Measurements from ENCODE around the gene ARAP2.

DNA sequence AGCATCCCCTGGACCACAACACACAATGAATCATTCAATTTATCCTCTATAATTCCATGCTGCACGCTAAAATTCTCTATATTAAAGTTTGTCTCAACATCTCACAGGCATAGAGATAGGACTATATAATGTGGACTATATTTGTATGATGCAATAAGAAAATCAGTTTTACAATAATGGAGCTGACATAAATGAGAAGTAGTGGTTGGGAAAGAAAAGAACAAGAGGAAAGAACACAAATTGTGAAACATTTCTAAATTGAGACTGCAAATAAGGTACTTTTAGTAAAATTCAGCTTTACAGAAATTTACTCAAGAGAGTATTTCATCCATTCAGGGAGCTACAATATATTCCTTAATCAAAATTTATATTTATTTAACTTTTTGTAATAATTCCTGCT is 120.4 kb downstream of the ARAP2 start:
- TF ChIP-seq, protein P1, sequence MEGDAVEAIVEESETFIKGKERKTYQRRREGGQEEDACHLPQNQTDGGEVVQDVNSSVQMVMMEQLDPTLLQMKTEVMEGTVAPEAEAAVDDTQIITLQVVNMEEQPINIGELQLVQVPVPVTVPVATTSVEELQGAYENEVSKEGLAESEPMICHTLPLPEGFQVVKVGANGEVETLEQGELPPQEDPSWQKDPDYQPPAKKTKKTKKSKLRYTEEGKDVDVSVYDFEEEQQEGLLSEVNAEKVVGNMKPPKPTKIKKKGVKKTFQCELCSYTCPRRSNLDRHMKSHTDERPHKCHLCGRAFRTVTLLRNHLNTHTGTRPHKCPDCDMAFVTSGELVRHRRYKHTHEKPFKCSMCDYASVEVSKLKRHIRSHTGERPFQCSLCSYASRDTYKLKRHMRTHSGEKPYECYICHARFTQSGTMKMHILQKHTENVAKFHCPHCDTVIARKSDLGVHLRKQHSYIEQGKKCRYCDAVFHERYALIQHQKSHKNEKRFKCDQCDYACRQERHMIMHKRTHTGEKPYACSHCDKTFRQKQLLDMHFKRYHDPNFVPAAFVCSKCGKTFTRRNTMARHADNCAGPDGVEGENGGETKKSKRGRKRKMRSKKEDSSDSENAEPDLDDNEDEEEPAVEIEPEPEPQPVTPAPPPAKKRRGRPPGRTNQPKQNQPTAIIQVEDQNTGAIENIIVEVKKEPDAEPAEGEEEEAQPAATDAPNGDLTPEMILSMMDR (IDR thresholded peaks at IDR 0.05), result no peak
- TF ChIP-seq POLR2AphosphoS5 (IDR thresholded peaks at IDR 0.05) (no peak), EP300 (IDR thresholded peaks at IDR 0.05) (no peak)
